Esophagus muscularis mucosa (tissue), 3 donors: ENCODE results near the gene LFNG.

Source experiments
- CTCF ChIP-seq, 3 experiments: fragments of 200-600 bp in 2 of 3; fragments of 450-650 bp in 1 of 3; sonication (generic) in 2 of 3; IDR thresholded peaks; one replicate each; pipeline ENCODE4 v1.5.1; 2017 to 2019; ENCODE audit warnings: antibody characterized with exemption in 3 of 3, mild to moderate bottlenecking in 2 of 3, moderate library complexity in 1 of 3
- POLR2A ChIP-seq: fragments of 450-650 bp; IDR thresholded peaks from one replicate; pipeline ENCODE4 v1.6.1; 2017; ENCODE audit warnings: antibody characterized with exemption, moderate library complexity, mild to moderate bottlenecking, low read depth

GRCh38 chr7:2576742-2577491 is 57.3 kb downstream of the LFNG start:
- TF ChIP-seq POLR2A, result no peak
- no peak for TF ChIP-seq CTCF (IDR thresholded peaks at IDR 0.05)
